Gastroesophageal sphincter (tissue), 3 donors: ENCODE data around the gene THSD1.

Source experiments
- CTCF ChIP-seq, 4 experiments: fragments of 200-600 bp in 2 of 4; fragments of 450-650 bp in 2 of 4; sonication (generic) in 1 of 4; IDR thresholded peaks; one replicate each; pipeline ENCODE4 v1.5.1; 2017 to 2019; ENCODE audit warnings: antibody characterized with exemption in 4 of 4, mild to moderate bottlenecking in 2 of 4, moderate library complexity in 2 of 4
- POLR2A ChIP-seq, 2 donors: fragments of 450-650 bp; IDR thresholded peaks; one replicate each; pipeline ENCODE4 v1.6.1; 2017; ENCODE audit warnings: antibody characterized with exemption in 2 of 2, mild to moderate bottlenecking in 2 of 2, moderate library complexity in 1 of 2

- no peak for TF ChIP-seq POLR2A (IDR thresholded peaks at IDR 0.05)
- TF ChIP-seq CTCF (IDR thresholded peaks at IDR 0.05): no peak
These were observed 43.5 kb upstream of the THSD1 start for GRCh38 chr13:52449331-52450011.
